PC-9 (cell line): ENCODE measurements around the gene PEF1. TPM values are rescaled to one million over a fixed set of nuclear protein-coding genes. Genes with fewer than 3 reads are reported as not detected.
A peak's percentile ranks its signal among the peaks of the same experiment; 100 is the strongest.

ENCODE experiments used
- BruUV-seq: library from RNA; stranded (reverse); fragments of 400-500 nt; replicated peaks from 2 replicates; lab custom pipeline; 2021; lab: Mats Ljungman, UMichigan
- CTCF ChIA-PET: fragments of 300-600 bp; sonication (Branson Sonifier 250); formaldehyde crosslinking; loops from one replicate; lab custom pipeline; 2022; ENCODE audit warnings: antibody characterized with exemption; lab: Charles Lee
- POLR2A ChIA-PET: fragments of 300-600 bp; sonication (Branson Sonifier 250); formaldehyde crosslinking; loops from one replicate; lab custom pipeline; 2022; ENCODE audit warnings: antibody characterized with exemption; ENCODE audit not compliant: unreplicated experiment; lab: Charles Lee
- DNase-seq, 2 experiments: peaks; one replicate each; pipeline versions ENCODE4 v3.0.0 to v3.0.0-alpha.2; 2015 to 2022; ENCODE audit warnings: mixed read lengths in 1 of 2
- H2AFZ ChIP-seq: fragments of 200-600 bp; sonication (generic); 2 replicates; pipeline ENCODE4 v1.8.1; 2017; ENCODE audit warnings: antibody characterized with exemption
- H3F3A ChIP-seq: fragments of 200-600 bp; sonication (generic); 2 replicates; pipeline ENCODE4 v1.8.1; 2017; ENCODE audit warnings: antibody characterized with exemption, mild to moderate bottlenecking, low read depth; ENCODE audit not compliant: insufficient read depth
- H3K27ac ChIP-seq: fragments of 200-600 bp; sonication (generic); 2 replicates; pipeline ENCODE4 v1.6.1; 2016; ENCODE audit warnings: mixed run types
- H3K27me3 ChIP-seq: fragments of 200-600 bp; sonication (generic); 2 replicates; pipeline ENCODE4 v1.6.1; 2016; ENCODE audit warnings: low read depth, mixed run types; ENCODE audit not compliant: insufficient read depth
- H3K36me3 ChIP-seq: fragments of 200-600 bp; sonication (generic); 2 replicates; pipeline ENCODE4 v1.6.1; 2016; ENCODE audit warnings: low read depth, mixed run types
- H3K4me1 ChIP-seq: fragments of 200-600 bp; sonication (generic); replicated peaks from 2 replicates; pipeline ENCODE4 v1.6.1; 2016; ENCODE audit warnings: mixed run types; ENCODE audit not compliant: insufficient read depth
- H3K4me2 ChIP-seq: fragments of 200-600 bp; sonication (generic); 2 replicates; pipeline ENCODE4 v1.6.1; 2017; ENCODE audit warnings: mixed run types
- H3K4me3 ChIP-seq: fragments of 200-600 bp; sonication (generic); 2 replicates; pipeline ENCODE4 v1.6.1; 2016; ENCODE audit warnings: mixed run types
- H3K79me2 ChIP-seq: fragments of 200-600 bp; sonication (generic); 2 replicates; pipeline ENCODE4 v1.6.1; 2017; ENCODE audit warnings: low read depth, mixed run types
- H3K9me2 ChIP-seq: fragments of 200-600 bp; sonication (generic); 2 replicates; pipeline ENCODE4 v1.8.1; 2017; ENCODE audit warnings: mild to moderate bottlenecking; ENCODE audit not compliant: insufficient read depth
- H3K9me3 ChIP-seq: fragments of 200-600 bp; sonication (generic); 2 replicates; pipeline ENCODE4 v1.8.1; 2016; ENCODE audit warnings: low read depth; ENCODE audit not compliant: insufficient read depth
- H4K20me1 ChIP-seq: fragments of 200-600 bp; sonication (generic); 2 replicates; pipeline ENCODE4 v1.8.1; 2017; ENCODE audit not compliant: insufficient read depth
- EZH2 ChIP-seq: fragments of 200-600 bp; sonication (generic); IDR thresholded peaks from 2 replicates; pipeline ENCODE4 v1.8.0; 2017; ENCODE audit warnings: antibody characterized with exemption, low read depth
- intact Hi-C: fragments of 100-400 bp; cut with micrococcal nuclease; formaldehyde crosslinking; loops from one replicate; pipeline ENCODE4 v1.10.0; 2022; ENCODE audit not compliant: unreplicated experiment
- total RNA-seq: library from RNA; stranded (reverse); gene quantifications from 2 replicates; pipeline ENCODE4 v1.2.3, GENCODE V29; 2021
- TF ChIP-seq, protein P1 (sequence below): fragments of 200-600 bp; sonication (generic); conservative IDR thresholded peaks from 2 replicates; pipeline ENCODE4 v1.6.1; 2017; ENCODE audit warnings: mixed run types, antibody characterized with exemption, mild to moderate bottlenecking, moderate library complexity

PEF1 gene
- total RNA-seq, 1 experiment from 2014 or later = 40.3 TPM

DNA sequence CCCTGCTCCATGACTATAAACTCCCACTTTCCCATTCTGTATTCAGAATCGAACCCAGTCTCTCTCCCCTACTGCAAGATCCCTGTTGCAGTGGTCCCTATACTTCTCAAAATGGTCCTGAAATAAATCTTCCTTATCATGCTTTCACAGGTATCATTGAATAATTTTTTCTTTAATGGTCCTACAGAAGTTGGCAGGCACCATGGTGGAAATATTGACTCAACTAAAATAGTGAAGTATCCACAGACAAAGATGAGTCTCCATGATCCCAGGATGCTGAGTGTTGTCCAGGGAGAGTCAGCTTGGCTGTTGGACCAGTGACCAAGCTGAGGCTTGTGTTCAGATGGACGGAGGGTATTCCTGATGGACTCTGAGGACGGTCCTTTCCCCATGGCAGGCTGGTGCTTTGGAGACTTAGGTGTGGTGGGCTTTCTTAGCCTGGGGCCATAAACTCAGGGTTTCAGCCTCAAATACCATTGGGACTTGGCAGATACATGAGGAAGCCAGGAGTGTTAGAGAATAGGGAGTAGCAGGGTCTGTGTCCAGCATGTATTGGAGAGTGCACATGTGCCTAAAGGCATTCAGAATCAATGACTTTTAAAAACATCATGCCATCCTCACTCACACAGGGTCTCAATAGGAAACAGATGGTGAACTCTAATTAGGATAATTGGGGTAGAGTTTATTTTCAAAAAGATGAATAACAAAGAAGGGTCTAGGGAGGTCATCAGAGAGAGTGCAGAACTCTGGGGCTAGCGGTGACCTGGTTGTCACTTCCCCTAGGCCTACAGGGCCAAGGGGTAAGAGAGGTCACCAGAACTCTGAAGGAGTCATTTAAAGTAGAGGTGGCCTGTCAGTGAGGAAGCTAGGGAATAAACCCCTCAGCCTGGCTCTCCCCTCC is 48.6 kb downstream of the PEF1 start:
- intact Hi-C loops = no loop called here
- Histone ChIP-seq H3K4me2 (no peak overlapping the region), H3K27me3 (no peaks in the 10 kb centered on the region), H2AFZ (no peak overlapping the region), H3K9me2 (no peaks in the 10 kb centered on the region), H3F3A (peaks cover 20% of the 10 kb centered on the region), H4K20me1 (no peaks in the 10 kb centered on the region), H3K4me3 (no peak overlapping the region), H3K4me1 (peaks cover 20% of the 10 kb centered on the region), H3K79me2 (no peaks in the 10 kb centered on the region), H3K9me3 (no peaks in the 10 kb centered on the region), H3K36me3 (no peaks in the 10 kb centered on the region), H3K27ac (no peak overlapping the region)
- no peak for TF ChIP-seq EZH2
- TF ChIP-seq, protein P1, sequence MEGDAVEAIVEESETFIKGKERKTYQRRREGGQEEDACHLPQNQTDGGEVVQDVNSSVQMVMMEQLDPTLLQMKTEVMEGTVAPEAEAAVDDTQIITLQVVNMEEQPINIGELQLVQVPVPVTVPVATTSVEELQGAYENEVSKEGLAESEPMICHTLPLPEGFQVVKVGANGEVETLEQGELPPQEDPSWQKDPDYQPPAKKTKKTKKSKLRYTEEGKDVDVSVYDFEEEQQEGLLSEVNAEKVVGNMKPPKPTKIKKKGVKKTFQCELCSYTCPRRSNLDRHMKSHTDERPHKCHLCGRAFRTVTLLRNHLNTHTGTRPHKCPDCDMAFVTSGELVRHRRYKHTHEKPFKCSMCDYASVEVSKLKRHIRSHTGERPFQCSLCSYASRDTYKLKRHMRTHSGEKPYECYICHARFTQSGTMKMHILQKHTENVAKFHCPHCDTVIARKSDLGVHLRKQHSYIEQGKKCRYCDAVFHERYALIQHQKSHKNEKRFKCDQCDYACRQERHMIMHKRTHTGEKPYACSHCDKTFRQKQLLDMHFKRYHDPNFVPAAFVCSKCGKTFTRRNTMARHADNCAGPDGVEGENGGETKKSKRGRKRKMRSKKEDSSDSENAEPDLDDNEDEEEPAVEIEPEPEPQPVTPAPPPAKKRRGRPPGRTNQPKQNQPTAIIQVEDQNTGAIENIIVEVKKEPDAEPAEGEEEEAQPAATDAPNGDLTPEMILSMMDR = no peak
- no peak for DNase-seq
- BruUV-seq = no TSS peak
- CTCF ChIA-PET = no interaction called here
- POLR2A ChIA-PET = interaction anchor here (0.6 kb wide), 1 partner anchor 401 kb away, joined by 5 read pairs; no protein-coding TSS in a partner anchor

GRCh38 chr1:31593770-31594632 is 50.7 kb downstream of the PEF1 start:
- Histone ChIP-seq H3K4me3 (no peak overlapping the region), H2AFZ (no peak overlapping the region), H3K4me1 (peaks cover 41% of the 10 kb centered on the region), H3K9me2 (no peaks in the 10 kb centered on the region), H3F3A (peaks cover 40% of the 10 kb centered on the region), H3K27me3 (no peaks in the 10 kb centered on the region), H3K36me3 (no peaks in the 10 kb centered on the region), H3K9me3 (no peaks in the 10 kb centered on the region), H3K79me2 (no peaks in the 10 kb centered on the region), H4K20me1 (no peaks in the 10 kb centered on the region), H3K27ac (no peak overlapping the region), H3K4me2 (peak overlapping the region; percentile 17; the same call in 1 of the 2 replicates)
- BruUV-seq = no TSS peak
- TF ChIP-seq, protein P1 = peak; percentile 99
- no peak for TF ChIP-seq EZH2
- ChIA-PET CTCF (interaction anchor here (0.6 to 0.9 kb wide), 2 partner anchors 31 to 45 kb away, joined by 3 to 5 read pairs; no protein-coding TSS in a partner anchor), POLR2A (no interaction called here)
- intact Hi-C loops = loop anchor here (1.0 kb wide), 2 partner anchors 30 to 45 kb away; no protein-coding TSS in a partner anchor
- DNase-seq = peak; percentile 81 to 85

- Histone ChIP-seq H3K4me2 (no peak overlapping the region), H3K27me3 (no peaks in the 10 kb centered on the region), H3K27ac (no peak overlapping the region), H3K9me3 (no peaks in the 10 kb centered on the region), H3K4me1 (peaks cover 49% of the 10 kb centered on the region), H3K79me2 (no peaks in the 10 kb centered on the region), H3K9me2 (no peaks in the 10 kb centered on the region), H3K4me3 (no peak overlapping the region), H4K20me1 (no peaks in the 10 kb centered on the region), H3F3A (peaks cover 47% of the 10 kb centered on the region), H2AFZ (no peak overlapping the region), H3K36me3 (no peaks in the 10 kb centered on the region)
- ChIA-PET CTCF (interaction anchor here (0.7 to 0.9 kb wide), 2 partner anchors 30 to 44 kb away, joined by 3 to 5 read pairs; no protein-coding TSS in a partner anchor), POLR2A (no interaction called here)
- no TSS peak for BruUV-seq
- no peak for DNase-seq
- intact Hi-C loops = no loop called here
- TF ChIP-seq, protein P1 = no peak
- no peak for TF ChIP-seq EZH2
These were observed 51.5 kb downstream of the PEF1 start for GRCh38 chr1:31593136-31593665.
